K562 (cell line): Measurements from ENCODE around the gene MAPRE2. TPM values are rescaled to one million over a fixed set of nuclear protein-coding genes. Genes with fewer than 3 reads are reported as not detected.

Experiments
- HNRNPUL1 ChIP-seq: fragments of 200-400 bp; formaldehyde crosslinking; IDR thresholded peaks from 2 replicates; pipeline ENCODE4 v1.6.1; 2017; ENCODE audit warnings: low read length
- KDM2B ChIP-seq: fragments of 250-450 bp; sonication (Bioruptor Pico); IDR thresholded peaks from 2 replicates; pipeline ENCODE4 v1.8.0; 2021; ENCODE audit warnings: mild to moderate bottlenecking, moderate library complexity
- MAFK ChIP-seq: IDR thresholded peaks from 2 replicates; pipeline ENCODE4 v1.6.1; 2011; ENCODE audit warnings: low read length, improper control_type of control experiment
- NFIX ChIP-seq: fragments of 250-450 bp; sonication (Bioruptor Pico); IDR thresholded peaks from 2 replicates; pipeline ENCODE4 v1.4.0; 2020; ENCODE audit warnings: low read depth, mild to moderate bottlenecking, moderate library complexity
- NRF1 ChIP-seq, 2 experiments: fragments of 450-650 bp; IDR thresholded peaks in 1 of 2; conservative IDR thresholded peaks in 1 of 2; 2 replicates each; pipeline ENCODE4 v1.6.1; 2014; ENCODE audit warnings: mild to moderate bottlenecking in 2 of 2
- POLR2A ChIP-seq: fragments of 450-650 bp; conservative IDR thresholded peaks from 2 replicates; pipeline ENCODE4 v1.6.1; 2016
- RBFOX2 ChIP-seq: fragments of 200-400 bp; formaldehyde crosslinking; IDR thresholded peaks from 2 replicates; pipeline ENCODE4 v1.6.1; 2017; ENCODE audit warnings: low read depth, mild to moderate bottlenecking, low read length, moderate library complexity
- RBM22 ChIP-seq: fragments of 200-400 bp; formaldehyde crosslinking; IDR thresholded peaks from 2 replicates; pipeline ENCODE4 v1.6.1; 2018; ENCODE audit warnings: low read length, low read depth; ENCODE audit not compliant: poor library complexity, severe bottlenecking
- RBM25 ChIP-seq: fragments of 200-400 bp; formaldehyde crosslinking; IDR thresholded peaks from 2 replicates; pipeline ENCODE4 v1.6.1; 2018; ENCODE audit warnings: low read length, low read depth, moderate library complexity; ENCODE audit not compliant: severe bottlenecking
- RHOXF2B ChIP-seq: fragments of 250-450 bp; sonication (Bioruptor Pico); conservative IDR thresholded peaks from 2 replicates; pipeline ENCODE4 v1.5.1; 2021
- SIN3B ChIP-seq: fragments of 450-650 bp; IDR thresholded peaks from 2 replicates; pipeline ENCODE4 v1.6.1; 2017; ENCODE audit warnings: low read depth, mild to moderate bottlenecking, moderate library complexity
- SP1 ChIP-seq: sonication (generic); formaldehyde crosslinking; IDR thresholded peaks from 2 replicates; pipeline ENCODE4 v1.8.1; 2022; ENCODE audit warnings: mild to moderate bottlenecking, missing genetic modification reagents
- TAL1 ChIP-seq: fragments of 450-650 bp; IDR thresholded peaks from 2 replicates; pipeline ENCODE4 v1.6.1; 2016; ENCODE audit warnings: mild to moderate bottlenecking
- TSC22D4 ChIP-seq: fragments of 450-650 bp; IDR thresholded peaks from 2 replicates; pipeline ENCODE4 v1.6.1; 2016; ENCODE audit warnings: missing genetic modification characterization, missing biosample characterization, control low read depth
- ZNF23 ChIP-seq: fragments of 250-450 bp; sonication (Bioruptor Pico); IDR thresholded peaks from 2 replicates; pipeline ENCODE4 v1.4.0; 2020; ENCODE audit warnings: mild to moderate bottlenecking
- ZNF583 ChIP-seq: fragments of 250-450 bp; sonication (Bioruptor Pico); IDR thresholded peaks from 2 replicates; pipeline ENCODE4 v1.4.0; 2020
- polyA plus RNA-seq, 8 experiments: library from polyadenylated mRNA; depleted of rRNA in 4 of 8; stranded (reverse) in 5 of 8; unstranded in 3 of 8; fragments of >200 nt; fragmentation: Nextera tagmentation in 2 of 8; fragmentation: Illumina TruSeq in 1 of 8; extraction: Ambion mirVana in 2 of 8; extraction: Trizol in 1 of 8; gene quantifications; 2 replicates each; pipeline versions ENCODE4 v1.2.1 to v1.2.3, GENCODE V29; 2011 to 2014; ENCODE audit warnings: inconsistent platforms in 1 of 8, missing spikeins in 1 of 8
- total RNA-seq, 7 experiments: library from RNA; depleted of rRNA in 6 of 7; stranded (reverse); fragments of >200 nt in 6 of 7; fragmentation: Illumina TruSeq in 2 of 7; extraction: Trizol in 2 of 7; gene quantifications; 2 replicates each; pipeline versions ENCODE4 v1.2.1 to v1.2.3, GENCODE V29; 2011 to 2021; ENCODE audit warnings: low replicate concordance in 1 of 7
- TF ChIP-seq, protein P1 (sequence below): fragments of 450-650 bp; IDR thresholded peaks from 2 replicates; pipeline ENCODE4 v1.6.1; 2018; ENCODE audit not compliant: partially characterized antibody
- TF ChIP-seq, protein P2 (sequence below), 3 experiments: IDR thresholded peaks in 2 of 3; conservative IDR thresholded peaks in 1 of 3; 2 replicates each; pipeline ENCODE4 v1.5.1; 2011 to 2012; ENCODE audit warnings: low read length in 3 of 3, mild to moderate bottlenecking in 3 of 3, control low read depth in 2 of 3, improper control_type of control experiment in 1 of 3, inconsistent platforms in 1 of 3, low read depth in 1 of 3, mixed read lengths in 1 of 3, moderate library complexity in 1 of 3; ENCODE audit not compliant: insufficient read depth in 2 of 3
- TF ChIP-seq, protein P3 (sequence below), 2 experiments: fragments of 450-650 bp in 1 of 2; sonication (generic) in 1 of 2; formaldehyde crosslinking in 1 of 2; IDR thresholded peaks in 1 of 2; conservative IDR thresholded peaks in 1 of 2; 2 replicates each; pipeline versions ENCODE4 v1.6.1 to v1.8.1; 2016 to 2023; ENCODE audit warnings: mild to moderate bottlenecking in 2 of 2, moderate library complexity in 2 of 2, inconsistent platforms in 1 of 2, missing genetic modification reagents in 1 of 2
- TF ChIP-seq, protein P4 (sequence below): fragments of 450-650 bp; formaldehyde crosslinking; IDR thresholded peaks from 2 replicates; pipeline ENCODE4 v1.4.0; 2020; ENCODE audit warnings: mild to moderate bottlenecking, mixed read lengths

MAPRE2 gene
- total and polyA plus RNA-seq, 9 of the 15 experiments (the other 6 are each of a cell fraction or from before 2014, with no cell fraction given) = 32.3 to 70.7 (median 40.7) TPM

DNA sequence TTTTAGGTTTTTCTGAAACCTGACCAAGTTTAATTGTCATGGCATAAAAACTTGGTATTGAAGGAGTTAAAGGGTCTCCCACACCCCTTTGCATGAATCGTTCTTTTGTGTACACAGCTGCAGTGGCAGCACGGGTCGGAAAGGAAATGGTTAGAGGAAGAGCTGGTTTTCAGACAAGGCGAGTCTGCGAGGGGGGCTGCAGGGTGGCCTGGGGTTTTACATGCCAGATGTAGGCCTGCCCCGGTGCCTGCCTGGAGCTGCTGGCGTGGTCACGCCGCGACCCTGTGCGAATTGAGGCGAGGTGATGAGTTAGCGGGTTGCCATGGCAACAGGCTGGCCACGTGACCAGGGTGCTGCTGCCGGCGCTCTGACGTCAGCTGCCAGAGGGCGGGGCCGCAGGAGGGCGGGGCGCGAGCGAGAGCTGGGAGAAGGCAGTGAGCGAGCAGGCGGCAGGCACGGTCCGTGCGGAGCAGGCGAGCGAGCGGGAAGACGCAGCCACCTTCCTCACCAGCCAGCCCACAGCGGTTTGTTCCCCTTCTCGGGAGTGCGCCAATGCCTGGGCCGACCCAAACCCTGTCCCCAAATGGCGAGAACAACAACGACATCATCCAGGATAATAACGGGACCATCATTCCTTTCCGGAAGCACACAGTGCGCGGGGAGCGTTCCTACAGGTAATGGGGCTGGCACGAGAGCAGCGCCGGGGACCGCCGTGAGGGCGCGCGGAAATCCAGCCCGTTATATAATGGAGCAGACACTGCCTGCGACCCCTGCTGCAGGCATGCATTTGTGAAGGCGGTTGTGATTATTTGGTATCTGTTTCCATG lies at the start of gene MAPRE2 (continued):
- TF ChIP-seq, protein P1, sequence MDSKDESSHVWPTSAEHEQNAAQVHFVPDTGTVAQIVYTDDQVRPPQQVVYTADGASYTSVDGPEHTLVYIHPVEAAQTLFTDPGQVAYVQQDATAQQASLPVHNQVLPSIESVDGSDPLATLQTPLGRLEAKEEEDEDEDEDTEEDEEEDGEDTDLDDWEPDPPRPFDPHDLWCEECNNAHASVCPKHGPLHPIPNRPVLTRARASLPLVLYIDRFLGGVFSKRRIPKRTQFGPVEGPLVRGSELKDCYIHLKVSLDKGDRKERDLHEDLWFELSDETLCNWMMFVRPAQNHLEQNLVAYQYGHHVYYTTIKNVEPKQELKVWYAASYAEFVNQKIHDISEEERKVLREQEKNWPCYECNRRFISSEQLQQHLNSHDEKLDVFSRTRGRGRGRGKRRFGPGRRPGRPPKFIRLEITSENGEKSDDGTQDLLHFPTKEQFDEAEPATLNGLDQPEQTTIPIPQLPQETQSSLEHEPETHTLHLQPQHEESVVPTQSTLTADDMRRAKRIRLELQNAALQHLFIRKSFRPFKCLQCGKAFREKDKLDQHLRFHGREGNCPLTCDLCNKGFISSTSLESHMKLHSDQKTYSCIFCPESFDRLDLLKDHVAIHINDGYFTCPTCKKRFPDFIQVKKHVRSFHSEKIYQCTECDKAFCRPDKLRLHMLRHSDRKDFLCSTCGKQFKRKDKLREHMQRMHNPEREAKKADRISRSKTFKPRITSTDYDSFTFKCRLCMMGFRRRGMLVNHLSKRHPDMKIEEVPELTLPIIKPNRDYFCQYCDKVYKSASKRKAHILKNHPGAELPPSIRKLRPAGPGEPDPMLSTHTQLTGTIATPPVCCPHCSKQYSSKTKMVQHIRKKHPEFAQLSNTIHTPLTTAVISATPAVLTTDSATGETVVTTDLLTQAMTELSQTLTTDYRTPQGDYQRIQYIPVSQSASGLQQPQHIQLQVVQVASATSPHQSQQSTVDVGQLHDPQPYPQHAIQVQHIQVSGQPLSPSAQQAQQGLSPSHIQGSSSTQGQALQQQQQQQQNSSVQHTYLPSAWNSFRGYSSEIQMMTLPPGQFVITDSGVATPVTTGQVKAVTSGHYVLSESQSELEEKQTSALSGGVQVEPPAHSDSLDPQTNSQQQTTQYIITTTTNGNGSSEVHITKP = peak; percentile 17
- TF ChIP-seq ZNF23 (0 out of 2 replicates have a peak, but pooled peaks have one; percentile 49), KDM2B (CRISPR knock-in tag) (peak; percentile 10; the same call in 1 of the 2 replicates), ZNF583 (CRISPR knock-in tag) (0 out of 2 replicates have a peak, but pooled peaks have one; percentile 6), RBM25 (no peak), TAL1 (no peak), RBM22 (peak; percentile 97), RHOXF2B (CRISPR knock-in tag) (no peak), RBFOX2 (peak; percentile 97), MAFK (peak; percentile 55), SIN3B (no peak), SP1 (CRISPR knock-in tag) (peak; percentile 85), NRF1 (conservative IDR thresholded peaks at IDR 0.05 in 1 of 2, IDR thresholded peaks at IDR 0.05 in 1 of 2) (peak; percentile 67 to 74), TSC22D4 (no peak), NFIX (CRISPR knock-in tag) (no peak), HNRNPUL1 (no peak), POLR2A (peak; percentile 93)
- TF ChIP-seq, protein P2, sequence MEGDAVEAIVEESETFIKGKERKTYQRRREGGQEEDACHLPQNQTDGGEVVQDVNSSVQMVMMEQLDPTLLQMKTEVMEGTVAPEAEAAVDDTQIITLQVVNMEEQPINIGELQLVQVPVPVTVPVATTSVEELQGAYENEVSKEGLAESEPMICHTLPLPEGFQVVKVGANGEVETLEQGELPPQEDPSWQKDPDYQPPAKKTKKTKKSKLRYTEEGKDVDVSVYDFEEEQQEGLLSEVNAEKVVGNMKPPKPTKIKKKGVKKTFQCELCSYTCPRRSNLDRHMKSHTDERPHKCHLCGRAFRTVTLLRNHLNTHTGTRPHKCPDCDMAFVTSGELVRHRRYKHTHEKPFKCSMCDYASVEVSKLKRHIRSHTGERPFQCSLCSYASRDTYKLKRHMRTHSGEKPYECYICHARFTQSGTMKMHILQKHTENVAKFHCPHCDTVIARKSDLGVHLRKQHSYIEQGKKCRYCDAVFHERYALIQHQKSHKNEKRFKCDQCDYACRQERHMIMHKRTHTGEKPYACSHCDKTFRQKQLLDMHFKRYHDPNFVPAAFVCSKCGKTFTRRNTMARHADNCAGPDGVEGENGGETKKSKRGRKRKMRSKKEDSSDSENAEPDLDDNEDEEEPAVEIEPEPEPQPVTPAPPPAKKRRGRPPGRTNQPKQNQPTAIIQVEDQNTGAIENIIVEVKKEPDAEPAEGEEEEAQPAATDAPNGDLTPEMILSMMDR (IDR thresholded peaks at IDR 0.05 in 2 of 3, conservative IDR thresholded peaks at IDR 0.05 in 1 of 3; ENCODE audit: insufficient read depth in 2 of 3, low read depth in 1 of 3, low read length in 3 of 3) = peak in 1 of 3 experiments; percentile 4; a peak in 1 of 6 replicates
- TF ChIP-seq, protein P3, sequence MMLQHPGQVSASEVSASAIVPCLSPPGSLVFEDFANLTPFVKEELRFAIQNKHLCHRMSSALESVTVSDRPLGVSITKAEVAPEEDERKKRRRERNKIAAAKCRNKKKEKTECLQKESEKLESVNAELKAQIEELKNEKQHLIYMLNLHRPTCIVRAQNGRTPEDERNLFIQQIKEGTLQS (IDR thresholded peaks at IDR 0.05) = peak; percentile 85
- TF ChIP-seq, protein P3 (CRISPR knock-in tag; conservative IDR thresholded peaks at IDR 0.05) = 0 out of 2 replicates have a peak, but pooled peaks have one; percentile 24
- TF ChIP-seq, protein P4, sequence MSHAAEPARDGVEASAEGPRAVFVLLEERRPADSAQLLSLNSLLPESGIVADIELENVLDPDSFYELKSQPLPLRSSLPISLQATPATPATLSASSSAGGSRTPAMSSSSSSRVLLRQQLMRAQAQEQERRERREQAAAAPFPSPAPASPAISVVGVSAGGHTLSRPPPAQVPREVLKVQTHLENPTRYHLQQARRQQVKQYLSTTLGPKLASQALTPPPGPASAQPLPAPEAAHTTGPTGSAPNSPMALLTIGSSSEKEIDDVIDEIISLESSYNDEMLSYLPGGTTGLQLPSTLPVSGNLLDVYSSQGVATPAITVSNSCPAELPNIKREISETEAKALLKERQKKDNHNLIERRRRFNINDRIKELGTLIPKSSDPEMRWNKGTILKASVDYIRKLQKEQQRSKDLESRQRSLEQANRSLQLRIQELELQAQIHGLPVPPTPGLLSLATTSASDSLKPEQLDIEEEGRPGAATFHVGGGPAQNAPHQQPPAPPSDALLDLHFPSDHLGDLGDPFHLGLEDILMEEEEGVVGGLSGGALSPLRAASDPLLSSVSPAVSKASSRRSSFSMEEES (CRISPR knock-in tag) = peak; percentile 97
